Activated B cell treated with CpG ODN at 0.5 μM for 24 hours (primary cell): ENCODE data around the gene SERINC2. TPM values are rescaled to one million over a fixed set of nuclear protein-coding genes. Genes with fewer than 3 reads are reported as not detected.
A peak's percentile ranks its signal among the peaks of the same experiment; 100 is the strongest.

Source experiments
- ATAC-seq: fragments of 200-7000 bp; cut with Tn5 transposase; one replicate; pipeline ENCODE4 v1.10.0; 2021; ENCODE audit warnings: low read depth, mild to moderate bottlenecking, moderate library complexity
- CTCF ChIA-PET: fragments of 350-600 bp; sonication (Branson Sonifier 250); formaldehyde crosslinking; loops from one replicate; lab custom pipeline; 2021; ENCODE audit warnings: antibody characterized with exemption; lab: Charles Lee
- POLR2A ChIA-PET: fragments of 350-600 bp; sonication (Branson Sonifier 250); formaldehyde crosslinking; loops from one replicate; lab custom pipeline; 2021; ENCODE audit warnings: antibody characterized with exemption; lab: Charles Lee
- DNase-seq: peaks from one replicate; pipeline ENCODE4 v3.0.0; 2022
- H3K27ac Mint-ChIP-seq: one replicate; pipeline ENCODE4 v1.8.0; 2020; ENCODE audit warnings: mixed read lengths
- H3K27me3 Mint-ChIP-seq: one replicate; pipeline ENCODE4 v1.8.0; 2021; ENCODE audit warnings: mixed read lengths
- H3K36me3 Mint-ChIP-seq: one replicate; pipeline ENCODE4 v1.8.0; 2021; ENCODE audit warnings: low read depth, mixed read lengths
- H3K4me1 Mint-ChIP-seq: one replicate; pipeline ENCODE4 v1.8.0; 2021; ENCODE audit warnings: mixed read lengths
- H3K4me3 Mint-ChIP-seq: one replicate; pipeline ENCODE4 v1.8.0; 2020; ENCODE audit warnings: mild to moderate bottlenecking, mixed read lengths
- H3K9me3 Mint-ChIP-seq: one replicate; pipeline ENCODE4 v1.8.0; 2020; ENCODE audit warnings: mixed read lengths
- CTCF ChIP-seq: fragments of 200-600 bp; IDR thresholded peaks from one replicate; pipeline ENCODE4 v1.8.0; 2022; ENCODE audit warnings: antibody characterized with exemption, mild to moderate bottlenecking
- intact Hi-C: fragments of 100-400 bp; cut with micrococcal nuclease; formaldehyde crosslinking; loops from one replicate; pipeline ENCODE4 v1.15.1; 2024
- total RNA-seq: library from RNA; stranded (reverse); gene quantifications from 2 replicates; pipeline ENCODE4 v1.2.3, GENCODE V29; 2022

SERINC2 gene
- total RNA-seq, 1 donor from 2014 or later, result 0.11 TPM

GRCh38 chr1:31413405-31414001 is 490 bp downstream of the SERINC2 start:
- H3K4me1 Mint-ChIP-seq, result peaks cover 10% of the 10 kb centered on the region
- DNase-seq (peak; percentile 27), ATAC-seq (peak; percentile 45)
- H3K36me3 Mint-ChIP-seq, result no peaks in the 10 kb centered on the region
- TF ChIP-seq CTCF, result no peak
- no peak overlapping the region for H3K27ac Mint-ChIP-seq
- intact Hi-C loops, result no loop called here
- peaks cover 56% of the 10 kb centered on the region for H3K27me3 Mint-ChIP-seq
- no peaks in the 10 kb centered on the region for H3K9me3 Mint-ChIP-seq
- POLR2A ChIA-PET, result no interaction called here
- H3K4me3 Mint-ChIP-seq, result peak overlapping the region; percentile 86
- CTCF ChIA-PET, result interaction anchor here (0.9 to 1.4 kb wide), 3 partner anchors 9 to 19 kb away, joined by 3 to 4 read pairs (median 4); no protein-coding TSS in a partner anchor

DNA sequence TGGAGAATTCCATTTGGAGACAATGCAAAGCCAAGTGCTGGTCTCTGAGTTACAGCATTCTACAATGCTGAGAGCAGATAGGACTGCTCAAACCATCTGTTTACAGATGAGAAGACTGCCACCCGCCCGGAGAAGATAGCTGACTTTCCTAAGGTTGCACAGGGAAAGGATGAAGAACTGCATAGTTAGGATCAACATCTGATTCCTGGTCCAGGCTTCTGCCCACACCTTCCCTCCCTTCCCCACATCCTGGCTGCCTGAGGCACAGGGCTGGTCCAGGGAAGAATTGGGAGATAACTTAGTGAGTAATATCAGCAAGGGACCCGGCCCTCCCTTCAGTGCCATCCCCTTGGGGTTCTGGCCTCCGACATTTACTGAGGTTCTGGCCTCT is 2.0 kb downstream of the SERINC2 start:
- intact Hi-C loops, result no loop called here

DNA sequence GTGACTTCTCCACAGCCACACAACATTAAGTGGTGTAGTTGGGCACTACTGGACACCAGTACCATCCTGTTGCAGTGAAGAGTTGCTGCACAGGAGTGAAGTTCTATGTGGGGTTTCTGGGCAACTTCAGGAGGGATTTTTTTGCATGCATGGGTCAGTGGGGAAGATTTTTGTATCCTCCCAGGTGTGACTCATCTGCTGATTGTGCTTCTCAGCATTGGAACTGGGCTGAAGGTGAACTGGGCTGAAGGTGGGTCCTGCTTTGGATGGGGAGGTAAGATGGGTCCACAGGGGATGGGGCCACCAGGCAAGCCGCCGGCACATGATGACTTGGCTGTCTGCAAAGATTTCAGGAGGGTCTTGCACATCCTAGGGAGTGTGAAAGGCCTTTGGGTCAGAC is 2.6 kb downstream of the SERINC2 start:
- POLR2A ChIA-PET, result no interaction called here
- intact Hi-C loops, result no loop called here

More for the DNA sequence above, 2.0 kb downstream of the SERINC2 start:
- no peak for TF ChIP-seq CTCF
- Mint-ChIP-seq H3K36me3 (no peaks in the 10 kb centered on the region), H3K4me1 (peaks cover 10% of the 10 kb centered on the region), H3K27me3 (peaks cover 48% of the 10 kb centered on the region), H3K9me3 (no peaks in the 10 kb centered on the region), H3K27ac (no peak overlapping the region), H3K4me3 (no peak overlapping the region)
- no peak for ATAC-seq
- no peak for DNase-seq
- POLR2A ChIA-PET, result no interaction called here
- CTCF ChIA-PET, result interaction anchor here (1.4 kb wide), 1 partner anchor 8 kb away, joined by 4 read pairs; no protein-coding TSS in a partner anchor

GRCh38 chr1:31416101-31416736 is 3.2 kb downstream of the SERINC2 start:
- Mint-ChIP-seq H3K27me3 (peaks cover 35% of the 10 kb centered on the region), H3K36me3 (no peaks in the 10 kb centered on the region)
- CTCF ChIA-PET, result no interaction called here

More for the DNA sequence above, 2.6 kb downstream of the SERINC2 start:
- DNase-seq (no peak), ATAC-seq (no peak)
- H3K9me3 Mint-ChIP-seq, result no peaks in the 10 kb centered on the region
- TF ChIP-seq CTCF, result no peak
- H3K27ac Mint-ChIP-seq, result no peak overlapping the region
- H3K36me3 Mint-ChIP-seq, result no peaks in the 10 kb centered on the region
- peaks cover 10% of the 10 kb centered on the region for H3K4me1 Mint-ChIP-seq
- CTCF ChIA-PET, result no interaction called here
- peaks cover 41% of the 10 kb centered on the region for H3K27me3 Mint-ChIP-seq
- no peak overlapping the region for H3K4me3 Mint-ChIP-seq

More at GRCh38 chr1:31416101-31416736, 3.2 kb downstream of the SERINC2 start:
- no peak for TF ChIP-seq CTCF
- DNase-seq (no peak), ATAC-seq (no peak)
- H3K9me3 Mint-ChIP-seq, result no peaks in the 10 kb centered on the region
- no peak overlapping the region for H3K4me3 Mint-ChIP-seq
- H3K27ac Mint-ChIP-seq, result no peak overlapping the region
- intact Hi-C loops, result no loop called here
- POLR2A ChIA-PET, result no interaction called here
- H3K4me1 Mint-ChIP-seq, result peaks cover 10% of the 10 kb centered on the region
